HepG2 (cell line): Measurements from ENCODE around the gene NLGN2. TPM values are rescaled to one million over a fixed set of nuclear protein-coding genes. Genes with fewer than 3 reads are reported as not detected.
A peak's percentile ranks its signal among the peaks of the same experiment; 100 is the strongest.

Experiments
- GFI1 ChIP-seq: sonication (generic); formaldehyde crosslinking; IDR thresholded peaks from 2 replicates; pipeline ENCODE4 v1.5.0; 2020; ENCODE audit warnings: missing genetic modification reagents, mild to moderate bottlenecking, borderline replicate concordance
- GZF1 ChIP-seq: sonication (generic); formaldehyde crosslinking; IDR thresholded peaks from 2 replicates; pipeline ENCODE4 v1.5.1; 2020; ENCODE audit warnings: mild to moderate bottlenecking, missing genetic modification reagents
- NFE2L1 ChIP-seq: sonication (generic); formaldehyde crosslinking; IDR thresholded peaks from 2 replicates; pipeline ENCODE4 v1.4.0; 2020; ENCODE audit warnings: missing genetic modification reagents, mild to moderate bottlenecking, borderline replicate concordance
- PRPF4 ChIP-seq: fragments of 200-400 bp; formaldehyde crosslinking; IDR thresholded peaks from 2 replicates; pipeline ENCODE4 v1.6.1; 2016; ENCODE audit warnings: low read length, low read depth; ENCODE audit not compliant: poor library complexity, severe bottlenecking
- SCMH1 ChIP-seq: sonication (generic); formaldehyde crosslinking; IDR thresholded peaks from 2 replicates; pipeline ENCODE4 v1.9.0; 2021; ENCODE audit warnings: missing genetic modification reagents, mild to moderate bottlenecking, borderline replicate concordance
- SP140L ChIP-seq: sonication (generic); formaldehyde crosslinking; IDR thresholded peaks from 2 replicates; pipeline ENCODE4 v1.4.0; 2020; ENCODE audit warnings: missing genetic modification reagents, borderline replicate concordance
- SYNCRIP ChIP-seq: fragments of 200-400 bp; formaldehyde crosslinking; IDR thresholded peaks from 2 replicates; pipeline ENCODE4 v1.6.1; 2018; ENCODE audit warnings: mild to moderate bottlenecking, low read depth, low read length; ENCODE audit not compliant: insufficient read depth
- TBP ChIP-seq: sonication (generic); formaldehyde crosslinking; IDR thresholded peaks from 2 replicates; pipeline ENCODE4 v1.5.0; 2020; ENCODE audit warnings: missing genetic modification reagents
- ZC3H4 ChIP-seq: sonication (generic); formaldehyde crosslinking; IDR thresholded peaks from 2 replicates; pipeline ENCODE4 v1.4.0; 2020; ENCODE audit warnings: missing genetic modification reagents, borderline replicate concordance
- ZMYM4 ChIP-seq: sonication (generic); formaldehyde crosslinking; IDR thresholded peaks from 2 replicates; pipeline ENCODE4 v1.8.1; 2023; ENCODE audit warnings: mild to moderate bottlenecking, missing genetic modification reagents
- ZNF354B ChIP-seq: sonication (generic); formaldehyde crosslinking; IDR thresholded peaks from 2 replicates; pipeline ENCODE4 v1.8.0; 2022; ENCODE audit warnings: mild to moderate bottlenecking, missing genetic modification reagents
- ZSCAN25 ChIP-seq: sonication (generic); formaldehyde crosslinking; IDR thresholded peaks from 2 replicates; pipeline ENCODE4 v1.8.0; 2022; ENCODE audit warnings: mild to moderate bottlenecking, missing genetic modification reagents
- polyA plus RNA-seq, 8 experiments: library from polyadenylated mRNA; depleted of rRNA in 3 of 8; stranded (reverse) in 7 of 8; unstranded in 1 of 8; fragments of >200 nt; fragmentation: Illumina TruSeq in 4 of 8; extraction: Trizol in 4 of 8; gene quantifications; 2 replicates each; pipeline versions ENCODE4 v1.2.1 to v1.2.3, GENCODE V29; 2011 to 2016; ENCODE audit warnings: low read depth in 4 of 8, missing spikeins in 1 of 8, mixed read lengths in 1 of 8; ENCODE audit not compliant: insufficient read depth in 1 of 8
- total RNA-seq, 5 experiments: library from RNA; depleted of rRNA; stranded (reverse); fragments of >200 nt; fragmentation: Illumina TruSeq; extraction: Trizol; gene quantifications; 2 replicates each; pipeline ENCODE4 v1.2.3, GENCODE V29; 2016; ENCODE audit warnings: low read depth in 1 of 5
- TF ChIP-seq, protein P1 (sequence below): sonication (generic); formaldehyde crosslinking; IDR thresholded peaks from 2 replicates; pipeline ENCODE4 v1.8.0; 2022; ENCODE audit warnings: mild to moderate bottlenecking, missing genetic modification reagents
- TF ChIP-seq, protein P2 (sequence below): IDR thresholded peaks from 2 replicates; pipeline ENCODE4 v1.6.1; 2016; ENCODE audit warnings: missing biosample characterization, missing genetic modification reagents, low read depth
- TF ChIP-seq, protein P3 (sequence below): sonication (generic); formaldehyde crosslinking; IDR thresholded peaks from 2 replicates; pipeline ENCODE4 v1.4.0; 2020; ENCODE audit warnings: missing genetic modification reagents
- TF ChIP-seq, protein P4 (sequence below): sonication (generic); formaldehyde crosslinking; IDR thresholded peaks from 2 replicates; pipeline ENCODE4 v1.4.0; 2020; ENCODE audit warnings: missing genetic modification reagents
- TF ChIP-seq, protein P5 (sequence below): sonication (generic); formaldehyde crosslinking; conservative IDR thresholded peaks from 2 replicates; pipeline ENCODE4 v1.4.0; 2020; ENCODE audit warnings: missing genetic modification reagents

The NLGN2 gene
- total and polyA plus RNA-seq, 2 of the 13 experiments (the other 11 are each of a cell fraction or from before 2014, with no cell fraction given) = 1.9 to 11.0 TPM

DNA sequence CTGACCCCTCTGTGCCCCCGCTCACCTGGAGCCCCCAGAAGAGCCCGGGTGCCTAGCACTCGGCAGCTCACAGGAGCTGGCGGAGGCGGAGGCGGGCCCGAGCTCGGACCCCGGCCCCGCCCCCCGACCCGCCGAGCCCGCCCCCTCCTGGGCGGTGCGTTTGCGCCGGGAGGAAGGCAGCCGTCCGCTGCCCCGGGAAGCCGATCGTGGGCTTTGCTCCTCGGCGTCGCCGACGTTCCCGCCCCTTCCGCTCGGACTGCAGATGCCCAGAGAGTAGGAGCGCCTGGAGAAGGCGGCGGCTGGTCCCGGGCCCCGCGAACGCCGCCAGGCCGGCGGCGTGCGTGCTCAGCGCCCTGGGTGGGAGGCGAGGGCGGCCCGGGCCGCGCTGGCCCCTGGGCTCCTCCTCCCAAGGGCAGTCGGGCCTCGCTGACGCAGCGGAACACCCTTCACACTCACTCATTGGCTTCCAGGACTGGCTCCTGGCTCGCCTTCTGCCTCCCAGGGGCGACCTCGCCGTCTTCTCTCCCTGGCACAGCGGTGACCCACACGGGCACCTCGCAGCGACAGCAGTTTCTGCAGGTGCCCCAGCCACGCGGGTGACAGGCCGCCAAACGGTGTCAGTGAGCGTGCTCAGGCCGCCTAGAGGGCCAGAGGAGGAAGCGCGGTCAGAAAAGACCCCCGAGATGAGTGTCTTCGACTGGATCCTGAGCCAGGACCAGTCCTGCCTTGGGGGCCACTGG, 13.0 kb upstream of the NLGN2 start, which contains the start of gene PLSCR3 (continued):
- TF ChIP-seq, protein P1, sequence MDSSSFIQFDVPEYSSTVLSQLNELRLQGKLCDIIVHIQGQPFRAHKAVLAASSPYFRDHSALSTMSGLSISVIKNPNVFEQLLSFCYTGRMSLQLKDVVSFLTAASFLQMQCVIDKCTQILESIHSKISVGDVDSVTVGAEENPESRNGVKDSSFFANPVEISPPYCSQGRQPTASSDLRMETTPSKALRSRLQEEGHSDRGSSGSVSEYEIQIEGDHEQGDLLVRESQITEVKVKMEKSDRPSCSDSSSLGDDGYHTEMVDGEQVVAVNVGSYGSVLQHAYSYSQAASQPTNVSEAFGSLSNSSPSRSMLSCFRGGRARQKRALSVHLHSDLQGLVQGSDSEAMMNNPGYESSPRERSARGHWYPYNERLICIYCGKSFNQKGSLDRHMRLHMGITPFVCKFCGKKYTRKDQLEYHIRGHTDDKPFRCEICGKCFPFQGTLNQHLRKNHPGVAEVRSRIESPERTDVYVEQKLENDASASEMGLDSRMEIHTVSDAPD (CRISPR knock-in tag) = 0 out of 2 replicates have a peak, but pooled peaks have one; percentile 33
- no peak for TF ChIP-seq PRPF4
- no peak for TF ChIP-seq GZF1
- TF ChIP-seq ZMYM4 (CRISPR knock-in tag) = no peak
- TF ChIP-seq ZNF354B (CRISPR knock-in tag) = no peak
- TF ChIP-seq, protein P2, sequence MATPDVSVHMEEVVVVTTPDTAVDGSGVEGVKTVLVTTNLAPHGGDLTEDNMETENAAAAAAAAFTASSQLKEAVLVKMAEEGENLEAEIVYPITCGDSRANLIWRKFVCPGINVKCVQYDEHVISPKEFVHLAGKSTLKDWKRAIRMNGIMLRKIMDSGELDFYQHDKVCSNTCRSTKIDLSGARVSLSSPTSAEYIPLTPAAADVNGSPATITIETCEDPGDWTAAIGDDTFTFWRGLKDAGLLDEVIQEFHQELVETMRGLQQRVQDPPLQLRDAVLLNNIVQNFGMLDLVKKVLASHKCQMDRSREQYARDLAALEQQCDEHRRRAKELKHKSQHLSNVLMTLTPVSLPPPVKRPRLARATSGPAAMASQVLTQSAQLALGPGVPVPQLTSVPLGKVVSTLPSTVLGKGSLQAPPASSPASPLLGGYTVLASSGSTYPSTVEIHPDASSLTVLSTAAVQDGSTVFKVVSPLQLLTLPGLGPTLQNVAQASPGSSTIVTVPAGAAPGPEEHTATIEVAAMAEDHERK = no peak
- TF ChIP-seq SP140L (CRISPR knock-in tag) = no peak
- TF ChIP-seq TBP (CRISPR knock-in tag) = no peak
- no peak for TF ChIP-seq GFI1
- TF ChIP-seq, protein P3, sequence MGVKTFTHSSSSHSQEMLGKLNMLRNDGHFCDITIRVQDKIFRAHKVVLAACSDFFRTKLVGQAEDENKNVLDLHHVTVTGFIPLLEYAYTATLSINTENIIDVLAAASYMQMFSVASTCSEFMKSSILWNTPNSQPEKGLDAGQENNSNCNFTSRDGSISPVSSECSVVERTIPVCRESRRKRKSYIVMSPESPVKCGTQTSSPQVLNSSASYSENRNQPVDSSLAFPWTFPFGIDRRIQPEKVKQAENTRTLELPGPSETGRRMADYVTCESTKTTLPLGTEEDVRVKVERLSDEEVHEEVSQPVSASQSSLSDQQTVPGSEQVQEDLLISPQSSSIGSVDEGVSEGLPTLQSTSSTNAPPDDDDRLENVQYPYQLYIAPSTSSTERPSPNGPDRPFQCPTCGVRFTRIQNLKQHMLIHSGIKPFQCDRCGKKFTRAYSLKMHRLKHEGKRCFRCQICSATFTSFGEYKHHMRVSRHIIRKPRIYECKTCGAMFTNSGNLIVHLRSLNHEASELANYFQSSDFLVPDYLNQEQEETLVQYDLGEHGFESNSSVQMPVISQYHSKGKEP (CRISPR knock-in tag) = no peak
- TF ChIP-seq ZC3H4 (CRISPR knock-in tag) = no peak
- TF ChIP-seq, protein P4, sequence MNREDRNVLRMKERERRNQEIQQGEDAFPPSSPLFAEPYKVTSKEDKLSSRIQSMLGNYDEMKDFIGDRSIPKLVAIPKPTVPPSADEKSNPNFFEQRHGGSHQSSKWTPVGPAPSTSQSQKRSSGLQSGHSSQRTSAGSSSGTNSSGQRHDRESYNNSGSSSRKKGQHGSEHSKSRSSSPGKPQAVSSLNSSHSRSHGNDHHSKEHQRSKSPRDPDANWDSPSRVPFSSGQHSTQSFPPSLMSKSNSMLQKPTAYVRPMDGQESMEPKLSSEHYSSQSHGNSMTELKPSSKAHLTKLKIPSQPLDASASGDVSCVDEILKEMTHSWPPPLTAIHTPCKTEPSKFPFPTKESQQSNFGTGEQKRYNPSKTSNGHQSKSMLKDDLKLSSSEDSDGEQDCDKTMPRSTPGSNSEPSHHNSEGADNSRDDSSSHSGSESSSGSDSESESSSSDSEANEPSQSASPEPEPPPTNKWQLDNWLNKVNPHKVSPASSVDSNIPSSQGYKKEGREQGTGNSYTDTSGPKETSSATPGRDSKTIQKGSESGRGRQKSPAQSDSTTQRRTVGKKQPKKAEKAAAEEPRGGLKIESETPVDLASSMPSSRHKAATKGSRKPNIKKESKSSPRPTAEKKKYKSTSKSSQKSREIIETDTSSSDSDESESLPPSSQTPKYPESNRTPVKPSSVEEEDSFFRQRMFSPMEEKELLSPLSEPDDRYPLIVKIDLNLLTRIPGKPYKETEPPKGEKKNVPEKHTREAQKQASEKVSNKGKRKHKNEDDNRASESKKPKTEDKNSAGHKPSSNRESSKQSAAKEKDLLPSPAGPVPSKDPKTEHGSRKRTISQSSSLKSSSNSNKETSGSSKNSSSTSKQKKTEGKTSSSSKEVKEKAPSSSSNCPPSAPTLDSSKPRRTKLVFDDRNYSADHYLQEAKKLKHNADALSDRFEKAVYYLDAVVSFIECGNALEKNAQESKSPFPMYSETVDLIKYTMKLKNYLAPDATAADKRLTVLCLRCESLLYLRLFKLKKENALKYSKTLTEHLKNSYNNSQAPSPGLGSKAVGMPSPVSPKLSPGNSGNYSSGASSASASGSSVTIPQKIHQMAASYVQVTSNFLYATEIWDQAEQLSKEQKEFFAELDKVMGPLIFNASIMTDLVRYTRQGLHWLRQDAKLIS (CRISPR knock-in tag) = no peak
- TF ChIP-seq, protein P5, sequence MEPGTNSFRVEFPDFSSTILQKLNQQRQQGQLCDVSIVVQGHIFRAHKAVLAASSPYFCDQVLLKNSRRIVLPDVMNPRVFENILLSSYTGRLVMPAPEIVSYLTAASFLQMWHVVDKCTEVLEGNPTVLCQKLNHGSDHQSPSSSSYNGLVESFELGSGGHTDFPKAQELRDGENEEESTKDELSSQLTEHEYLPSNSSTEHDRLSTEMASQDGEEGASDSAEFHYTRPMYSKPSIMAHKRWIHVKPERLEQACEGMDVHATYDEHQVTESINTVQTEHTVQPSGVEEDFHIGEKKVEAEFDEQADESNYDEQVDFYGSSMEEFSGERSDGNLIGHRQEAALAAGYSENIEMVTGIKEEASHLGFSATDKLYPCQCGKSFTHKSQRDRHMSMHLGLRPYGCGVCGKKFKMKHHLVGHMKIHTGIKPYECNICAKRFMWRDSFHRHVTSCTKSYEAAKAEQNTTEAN (CRISPR knock-in tag) = 0 out of 2 replicates have a peak, but pooled peaks have one; percentile 25
- no peak for TF ChIP-seq ZSCAN25 (CRISPR knock-in tag)
- TF ChIP-seq NFE2L1 (CRISPR knock-in tag) = peak; percentile 42; the same call in 1 of the 2 replicates
- TF ChIP-seq SYNCRIP = no peak
- TF ChIP-seq SCMH1 (CRISPR knock-in tag) = no peak
